Testis (tissue), 3 donors: Measurements from ENCODE around the gene ICA1. TPM values are rescaled to one million over a fixed set of nuclear protein-coding genes. Genes with fewer than 3 reads are reported as not detected.

Source experiments
- DNase-seq: peaks from one replicate; pipeline ENCODE4 v3.0.0-alpha.2; 2019
- H3K27ac ChIP-seq, 2 donors: fragments of 200-600 bp; sonication (generic); one replicate each; pipeline ENCODE4 v1.5.1; 2019
- H3K27me3 ChIP-seq: fragments of 200-600 bp; sonication (generic); one replicate; pipeline ENCODE4 v1.5.1; 2019
- H3K36me3 ChIP-seq: fragments of 200-600 bp; sonication (generic); one replicate; pipeline ENCODE4 v1.5.1; 2017; ENCODE audit warnings: low read depth; ENCODE audit errors: missing control alignments
- H3K4me1 ChIP-seq: fragments of 200-600 bp; sonication (generic); one replicate; pipeline ENCODE4 v1.5.1; 2019
- H3K4me3 ChIP-seq, 2 donors: fragments of 200-600 bp; sonication (generic); one replicate each; pipeline ENCODE4 v1.5.1; 2017 to 2019
- H3K9me3 ChIP-seq: fragments of 200-600 bp; sonication (generic); one replicate; pipeline ENCODE4 v1.5.1; 2017
- POLR2A ChIP-seq: fragments of 450-650 bp; IDR thresholded peaks from one replicate; pipeline ENCODE4 v1.6.1; 2017; ENCODE audit warnings: antibody characterized with exemption, mild to moderate bottlenecking, moderate library complexity
- WGBS, 2 donors: methylation state at CpG; one replicate each; pipeline ENCODE4 v1.1.5; 2018; 5-methylcytosine and 5-hydroxymethylcytosine counted together
- intact Hi-C: fragments of 100-400 bp; cut with DNase I; formaldehyde crosslinking; loops from one replicate; pipeline ENCODE4 v1.15.1; 2023; ENCODE audit warnings: low total_unique reads
- polyA plus RNA-seq: library from polyadenylated mRNA; stranded (reverse); fragments of 350-450 nt; fragmentation: Illumina TruSeq; extraction: RNeasy Lipid Tissue Mini Kit (QIAGEN cat#74804); gene quantifications from one replicate; pipeline ENCODE4 v1.2.3, GENCODE V29; 2014; ENCODE audit warnings: low read depth, low replicate concordance; ENCODE audit not compliant: insufficient read depth
- total RNA-seq, 2 donors: library from RNA; depleted of rRNA; stranded (reverse); fragments of >200 nt; gene quantifications; one replicate each; pipeline ENCODE4 v1.2.3, GENCODE V29; 2016
- TF ChIP-seq, protein P1 (sequence below), 3 experiments: fragments of 450-650 bp in 2 of 3; fragments of 200-600 bp in 1 of 3; sonication (generic) in 1 of 3; IDR thresholded peaks; one replicate each; pipeline ENCODE4 v1.5.1; 2016 to 2019; ENCODE audit warnings: antibody characterized with exemption in 3 of 3, mild to moderate bottlenecking in 2 of 3, moderate library complexity in 1 of 3

Gene ICA1
- total and polyA plus RNA-seq, 3 donors from 2014 or later, result 33.6 to 90.3 (median 76.1) TPM

DNA sequence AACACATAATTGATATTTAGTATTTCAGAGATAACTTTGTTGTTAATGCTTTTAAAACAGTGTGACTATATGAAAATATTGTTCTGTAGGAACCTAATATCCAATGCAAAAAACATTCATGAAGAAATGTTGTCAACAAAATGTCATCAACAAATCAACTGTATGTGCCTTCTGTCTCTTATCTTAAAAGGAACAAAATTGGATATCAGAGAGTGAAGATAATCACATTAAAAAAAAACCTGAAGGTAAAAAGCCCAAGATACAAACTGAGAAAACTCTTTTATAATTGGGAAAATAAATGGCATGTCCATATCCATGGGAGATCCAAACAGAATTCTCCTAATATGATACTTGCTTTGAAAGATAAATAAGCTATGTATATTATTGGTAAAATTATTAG lies 33.9 kb downstream of the ICA1 start:
- H3K4me1 ChIP-seq, result no peaks in the 10 kb centered on the region
- no peak for DNase-seq
- no peaks in the 10 kb centered on the region for H3K9me3 ChIP-seq
- intact Hi-C loops, result no loop called here
- H3K4me3 ChIP-seq, result no peak overlapping the region
- no peaks in the 10 kb centered on the region for H3K36me3 ChIP-seq
- H3K27me3 ChIP-seq, result no peaks in the 10 kb centered on the region
- no peak overlapping the region for H3K27ac ChIP-seq
- no peak for TF ChIP-seq POLR2A
- TF ChIP-seq, protein P1, sequence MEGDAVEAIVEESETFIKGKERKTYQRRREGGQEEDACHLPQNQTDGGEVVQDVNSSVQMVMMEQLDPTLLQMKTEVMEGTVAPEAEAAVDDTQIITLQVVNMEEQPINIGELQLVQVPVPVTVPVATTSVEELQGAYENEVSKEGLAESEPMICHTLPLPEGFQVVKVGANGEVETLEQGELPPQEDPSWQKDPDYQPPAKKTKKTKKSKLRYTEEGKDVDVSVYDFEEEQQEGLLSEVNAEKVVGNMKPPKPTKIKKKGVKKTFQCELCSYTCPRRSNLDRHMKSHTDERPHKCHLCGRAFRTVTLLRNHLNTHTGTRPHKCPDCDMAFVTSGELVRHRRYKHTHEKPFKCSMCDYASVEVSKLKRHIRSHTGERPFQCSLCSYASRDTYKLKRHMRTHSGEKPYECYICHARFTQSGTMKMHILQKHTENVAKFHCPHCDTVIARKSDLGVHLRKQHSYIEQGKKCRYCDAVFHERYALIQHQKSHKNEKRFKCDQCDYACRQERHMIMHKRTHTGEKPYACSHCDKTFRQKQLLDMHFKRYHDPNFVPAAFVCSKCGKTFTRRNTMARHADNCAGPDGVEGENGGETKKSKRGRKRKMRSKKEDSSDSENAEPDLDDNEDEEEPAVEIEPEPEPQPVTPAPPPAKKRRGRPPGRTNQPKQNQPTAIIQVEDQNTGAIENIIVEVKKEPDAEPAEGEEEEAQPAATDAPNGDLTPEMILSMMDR (IDR thresholded peaks at IDR 0.05), result no peak

DNA sequence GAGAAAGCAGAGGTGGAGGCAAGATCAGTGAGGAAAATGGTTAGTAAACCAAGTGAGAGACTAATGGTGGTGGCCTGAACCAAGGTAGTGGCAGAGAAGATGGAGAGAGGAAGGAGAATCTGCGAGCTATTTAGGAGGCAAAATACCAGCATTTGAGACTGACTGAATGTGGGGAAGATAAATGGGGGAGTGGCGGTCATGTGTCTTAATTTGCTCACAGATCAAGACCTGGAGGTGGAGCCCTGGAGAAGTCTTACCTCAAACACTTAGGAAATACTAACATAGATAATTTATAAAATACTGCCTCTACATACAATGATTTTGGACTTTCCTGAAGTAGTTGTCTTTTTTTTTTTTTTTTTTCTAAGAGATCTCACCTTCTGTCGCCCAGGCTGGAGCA lies 34.7 kb downstream of the ICA1 start:
- intact Hi-C loops, result no loop called here
- DNase-seq, result no peak
- Histone ChIP-seq H3K27me3 (no peaks in the 10 kb centered on the region), H3K4me3 (no peak overlapping the region), H3K36me3 (no peaks in the 10 kb centered on the region), H3K27ac (no peak overlapping the region), H3K4me1 (no peaks in the 10 kb centered on the region), H3K9me3 (no peaks in the 10 kb centered on the region)
- no peak for TF ChIP-seq POLR2A
- TF ChIP-seq, protein P1 (IDR thresholded peaks at IDR 0.05), result no peak
- WGBS, 2 donors, result 87% methylated on average over 3 of the region's 3 CpGs

DNA sequence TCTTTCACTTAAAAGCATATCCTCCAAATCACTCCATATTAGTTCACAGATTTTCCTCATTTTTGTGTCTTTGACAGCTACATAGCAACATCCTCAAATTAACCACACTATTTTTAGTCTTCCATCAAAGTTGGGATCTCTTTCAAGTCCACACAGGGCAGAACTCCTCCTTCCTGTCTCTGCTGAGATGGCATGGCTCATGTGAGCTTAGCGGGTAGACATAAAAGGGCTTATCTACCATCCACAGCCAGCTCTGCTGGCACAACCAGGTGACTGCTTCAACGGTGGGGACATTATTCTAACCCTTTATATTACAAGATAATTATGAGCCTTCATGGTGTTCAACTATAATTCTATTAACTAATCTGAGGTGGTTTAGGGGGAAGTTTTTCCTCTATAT lies 35.5 kb downstream of the ICA1 start:
- TF ChIP-seq, protein P1 (IDR thresholded peaks at IDR 0.05), result no peak
- no peak for TF ChIP-seq POLR2A
- intact Hi-C loops, result no loop called here
- H3K27ac ChIP-seq, result no peak overlapping the region
- H3K4me3 ChIP-seq, result no peak overlapping the region
- no peaks in the 10 kb centered on the region for H3K4me1 ChIP-seq
- no peak for DNase-seq
- 70 to 76% methylated on average over 2 of the region's 2 CpGs for WGBS, 2 donors
- no peaks in the 10 kb centered on the region for H3K36me3 ChIP-seq
- no peaks in the 10 kb centered on the region for H3K27me3 ChIP-seq
- H3K9me3 ChIP-seq, result no peaks in the 10 kb centered on the region

DNA sequence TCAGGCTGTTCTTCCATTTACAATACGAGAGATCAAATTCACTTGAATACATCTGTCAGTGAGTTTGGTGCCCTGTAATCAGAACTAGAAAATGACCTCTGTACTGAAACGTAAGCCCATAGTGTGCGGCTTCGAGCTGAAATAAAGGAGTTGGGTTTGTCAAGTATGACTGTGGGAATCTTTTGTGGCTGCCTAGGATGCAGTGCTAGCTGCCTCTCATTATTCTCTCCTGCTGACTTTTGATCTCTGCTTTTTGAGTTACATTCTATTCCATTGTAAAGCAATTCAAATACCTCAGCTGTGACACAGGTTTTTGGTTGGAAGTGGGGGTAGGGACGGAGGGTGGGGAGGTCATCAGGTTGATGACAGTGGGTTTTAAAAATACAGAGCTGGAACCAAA lies 40.4 kb downstream of the ICA1 start:
- intact Hi-C loops, result no loop called here
- Histone ChIP-seq H3K27ac (no peak overlapping the region), H3K9me3 (no peaks in the 10 kb centered on the region), H3K4me3 (no peak overlapping the region), H3K36me3 (no peaks in the 10 kb centered on the region), H3K27me3 (no peaks in the 10 kb centered on the region), H3K4me1 (no peaks in the 10 kb centered on the region)
- no peak for DNase-seq
- TF ChIP-seq POLR2A, result no peak
- TF ChIP-seq, protein P1 (IDR thresholded peaks at IDR 0.05), result no peak
- WGBS, 2 donors, result 82 to 94% methylated on average over 5 of the region's 5 CpGs

DNA sequence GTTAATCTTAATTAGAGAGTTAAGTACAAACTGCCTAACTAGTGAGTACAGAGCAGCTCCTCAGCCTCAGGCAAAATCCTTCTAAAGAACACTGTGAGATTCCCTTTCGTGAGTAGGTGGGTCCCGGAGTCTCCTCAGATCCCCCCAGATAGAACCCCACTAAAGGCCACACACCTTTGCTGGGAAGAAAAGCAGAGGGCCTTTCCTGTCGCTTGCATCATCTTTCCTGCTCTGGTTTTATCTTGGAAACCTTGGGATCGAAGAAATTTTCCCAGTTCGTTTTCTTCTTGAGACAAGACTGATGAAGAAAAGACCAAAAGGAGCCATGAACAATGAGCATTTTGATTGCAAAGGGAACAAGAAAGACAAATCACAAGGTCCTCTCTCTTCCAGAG lies 40.9 kb downstream of the ICA1 start:
- WGBS, 2 donors, result 87 to 91% methylated on average over 5 of the region's 5 CpGs
- no peaks in the 10 kb centered on the region for H3K4me1 ChIP-seq
- TF ChIP-seq, protein P1 (IDR thresholded peaks at IDR 0.05), result no peak
- no peak for TF ChIP-seq POLR2A
- no peak overlapping the region for H3K4me3 ChIP-seq
- no peaks in the 10 kb centered on the region for H3K9me3 ChIP-seq
- intact Hi-C loops, result no loop called here
- no peak overlapping the region for H3K27ac ChIP-seq
- no peaks in the 10 kb centered on the region for H3K36me3 ChIP-seq
- no peak for DNase-seq
- H3K27me3 ChIP-seq, result no peaks in the 10 kb centered on the region
